ENCODE results near the gene COMMD4.

COMMD4 gene

GRCh38 chr15:75357976-75358673, 22.3 kb downstream of the COMMD4 start:
- DNase-seq: no peak

GRCh38 chr15:75358771-75359536, 23.1 kb downstream of the COMMD4 start:
- no peak for DNase-seq

- no peak for DNase-seq
Observed at GRCh38 chr15:75359537-75360250, 23.8 kb downstream of the COMMD4 start.

DNA sequence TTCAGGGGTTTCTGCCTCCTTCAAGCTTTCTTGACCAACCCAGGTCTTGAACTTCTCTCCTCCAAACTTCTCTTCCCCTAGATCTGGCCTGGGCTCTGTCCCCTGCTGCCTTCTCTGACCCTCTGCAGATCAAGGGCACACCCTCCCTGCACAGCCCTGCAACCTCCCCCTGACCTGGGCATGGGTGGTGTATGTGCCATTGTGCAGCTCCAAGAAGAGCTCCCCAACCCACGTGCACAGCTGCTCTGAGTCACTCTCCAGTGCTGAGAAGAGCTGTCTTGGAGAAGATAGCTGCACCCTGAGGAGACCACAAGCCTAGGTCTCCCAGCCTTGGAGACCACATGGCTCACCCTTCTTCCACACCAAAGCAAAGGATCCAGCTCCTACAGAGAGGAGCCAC, 24.5 kb downstream of the COMMD4 start:
- no peak for DNase-seq

GRCh38 chr15:75360856-75361255, 25.0 kb downstream of the COMMD4 start:
- no peak for DNase-seq

DNA sequence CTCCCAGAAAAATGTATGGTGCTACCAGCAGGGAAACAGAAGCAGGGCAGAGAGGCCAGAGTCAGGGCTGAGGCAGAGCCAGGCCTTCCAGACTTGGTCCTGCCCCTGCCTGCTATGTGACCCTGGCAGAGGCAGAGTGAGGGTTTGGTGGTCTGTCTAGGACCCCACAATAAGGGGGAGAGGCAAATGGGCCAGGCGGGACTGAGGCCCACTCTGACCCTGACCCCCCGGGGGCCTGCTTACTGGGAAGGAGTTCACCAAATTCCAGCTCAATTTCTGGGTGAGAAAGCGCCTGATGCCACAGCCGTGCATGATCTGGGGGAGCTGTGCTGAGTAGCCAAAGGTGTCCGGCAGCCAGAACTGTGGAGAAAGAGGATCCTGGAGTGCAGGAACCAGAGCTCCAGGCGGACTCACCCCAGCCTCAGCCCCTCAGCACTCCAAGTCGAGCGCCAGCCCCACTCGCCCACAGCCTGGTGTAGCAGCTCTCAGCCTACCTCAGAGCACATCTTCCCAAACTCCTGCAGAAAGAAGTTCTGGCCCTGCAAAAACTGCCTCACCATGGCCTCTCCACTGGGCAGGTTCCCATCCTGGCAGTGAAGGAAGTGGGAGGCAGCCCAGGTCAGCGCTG, 25.6 kb downstream of the COMMD4 start:
- DNase-seq: no peak

GRCh38 chr15:75361989-75362641, 26.3 kb downstream of the COMMD4 start:
- DNase-seq: no peak

DNA sequence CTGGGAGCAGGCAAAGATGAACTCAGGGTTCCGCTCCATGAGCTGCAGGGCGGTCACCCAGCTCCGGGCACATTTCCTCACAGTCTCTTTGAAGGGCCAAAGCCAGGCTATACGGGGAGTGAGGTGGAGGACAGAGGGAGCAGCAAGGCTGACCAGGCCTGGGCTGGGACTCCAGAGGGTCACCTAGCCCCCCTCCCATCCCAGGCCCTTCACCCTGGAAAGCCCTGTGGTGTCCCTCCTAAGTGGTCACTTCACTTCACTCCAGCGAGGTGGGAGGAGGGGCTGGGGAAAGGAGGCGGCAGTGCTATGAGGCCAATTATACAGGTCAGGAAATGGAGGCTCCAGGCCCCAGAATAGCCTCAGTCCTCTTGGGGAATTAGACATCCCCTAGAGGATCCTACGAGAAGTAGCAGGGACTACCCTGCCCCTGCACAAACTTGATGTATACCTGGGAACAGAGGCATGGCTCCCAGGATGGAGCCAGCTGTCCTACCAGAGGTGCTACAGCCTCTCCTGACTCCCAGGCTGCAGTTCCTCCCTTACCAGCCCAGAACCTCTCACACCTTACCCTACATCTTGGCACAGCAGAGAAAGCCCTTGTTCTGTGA, 26.9 kb downstream of the COMMD4 start:
- no peak for DNase-seq

DNA sequence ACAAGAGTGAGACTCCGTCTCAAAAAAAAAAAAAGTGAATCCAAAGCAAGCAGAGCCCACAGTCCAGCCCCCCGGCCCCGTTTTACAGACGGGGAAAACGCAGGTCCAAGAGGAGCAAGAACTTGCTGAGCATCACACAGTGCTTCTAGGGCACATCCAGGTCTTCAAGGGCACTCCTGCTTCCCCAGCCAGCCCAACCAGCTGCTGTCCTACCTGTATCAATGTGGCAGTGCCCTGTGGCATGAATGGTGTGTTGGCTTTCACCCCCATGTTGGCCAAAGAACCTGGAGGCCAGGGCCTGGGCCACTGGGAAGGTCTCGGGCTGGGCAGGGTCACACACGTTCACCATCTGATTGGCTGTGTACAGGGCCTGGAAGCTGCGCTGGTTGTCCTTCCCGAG, 27.9 kb downstream of the COMMD4 start:
- DNase-seq: no peak

- no peak for DNase-seq
Observed at GRCh38 chr15:75364881-75365280, 29.0 kb downstream of the COMMD4 start.

DNA sequence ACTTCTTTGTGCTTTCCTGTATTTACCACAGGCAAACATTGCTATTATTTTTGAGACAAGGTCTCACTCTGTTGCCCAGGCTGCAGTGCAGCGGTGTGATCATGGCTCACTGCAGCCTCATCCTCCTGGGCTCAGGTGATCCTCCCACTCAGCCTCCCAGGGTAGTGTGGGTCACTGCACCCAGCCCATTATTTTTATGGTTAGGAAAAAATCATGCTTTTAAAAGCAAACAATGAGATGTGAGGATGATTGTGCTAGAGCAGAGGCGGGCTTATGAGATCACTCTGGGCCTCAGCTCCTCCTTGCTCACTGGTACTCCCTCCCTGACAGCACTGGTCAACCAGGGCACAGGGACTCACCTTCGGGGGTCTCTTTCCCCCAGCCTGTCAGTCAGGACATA, 30.3 kb downstream of the COMMD4 start:
- DNase-seq: no peak

DNA sequence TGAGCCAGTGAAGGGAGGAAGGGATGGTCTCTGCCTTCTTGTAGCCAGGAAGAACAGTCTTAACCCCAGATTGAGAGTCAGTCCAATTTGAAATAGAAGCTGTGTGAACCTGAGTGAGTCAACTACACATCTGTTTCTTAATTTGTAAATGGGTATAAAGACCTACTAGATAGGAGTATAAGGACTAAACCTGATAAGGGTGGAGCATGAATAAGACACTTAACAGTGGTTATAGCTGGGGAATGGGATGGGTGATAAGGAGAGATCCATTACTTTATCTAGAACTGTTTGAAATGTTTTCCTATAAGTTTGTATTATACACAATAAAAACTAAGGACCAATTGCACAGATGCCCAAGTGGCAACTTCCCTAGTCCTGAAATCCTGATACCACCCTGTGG, 31.1 kb downstream of the COMMD4 start:
- DNase-seq: no peak

GRCh38 chr15:75367406-75367912, 31.6 kb downstream of the COMMD4 start:
- DNase-seq: no peak

DNA sequence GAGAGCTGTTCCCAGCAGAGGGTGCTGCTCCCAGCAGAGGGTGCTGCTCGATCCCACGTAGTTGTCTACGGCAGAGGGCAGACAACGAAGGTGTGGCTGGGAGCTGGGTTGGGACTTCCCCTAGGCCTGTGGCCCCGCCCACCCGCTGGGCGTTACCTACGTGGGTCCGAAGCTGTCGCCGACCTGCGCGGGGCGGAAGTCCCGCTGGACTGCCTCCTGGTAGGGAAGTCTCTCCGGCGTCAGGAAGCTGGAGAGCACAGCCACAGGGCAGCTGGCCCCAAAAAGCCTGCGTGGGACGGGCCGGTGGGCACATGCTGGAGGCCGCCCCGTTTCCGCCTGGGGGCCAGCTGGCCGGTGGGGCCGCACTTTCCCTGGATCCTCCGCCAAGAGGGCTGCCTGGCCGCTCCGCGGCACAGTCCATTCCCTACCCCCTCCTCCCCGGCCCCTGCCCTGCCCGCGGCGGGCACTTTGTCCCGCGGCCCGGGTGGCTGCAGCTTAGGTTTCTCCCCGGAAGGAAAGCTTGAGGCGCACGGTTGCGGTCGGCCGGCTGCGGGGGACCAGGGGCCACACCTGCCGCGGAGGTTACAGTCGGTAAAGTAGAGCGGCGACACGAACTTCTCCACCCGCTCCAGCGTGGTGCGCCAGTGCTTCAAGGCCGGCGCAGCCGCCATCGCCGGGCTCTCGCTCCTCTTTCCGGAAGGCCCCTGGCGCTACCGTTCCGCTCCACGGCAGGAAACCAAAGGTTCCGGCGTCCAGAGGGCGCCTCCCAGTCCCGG, 32.2 kb downstream of the COMMD4 start, which contains the start of gene MAN2C1:
MAN2C1 (minus strand) TSS at position 695 of the 776 bp plus-strand sequence; CDS start at position 671, 24 bp downstream.
- DNase-seq: peak; percentile 96

- DNase-seq: peak; percentile 28
Observed at GRCh38 chr15:75368689-75369239, 32.9 kb downstream of the COMMD4 start.

DNA sequence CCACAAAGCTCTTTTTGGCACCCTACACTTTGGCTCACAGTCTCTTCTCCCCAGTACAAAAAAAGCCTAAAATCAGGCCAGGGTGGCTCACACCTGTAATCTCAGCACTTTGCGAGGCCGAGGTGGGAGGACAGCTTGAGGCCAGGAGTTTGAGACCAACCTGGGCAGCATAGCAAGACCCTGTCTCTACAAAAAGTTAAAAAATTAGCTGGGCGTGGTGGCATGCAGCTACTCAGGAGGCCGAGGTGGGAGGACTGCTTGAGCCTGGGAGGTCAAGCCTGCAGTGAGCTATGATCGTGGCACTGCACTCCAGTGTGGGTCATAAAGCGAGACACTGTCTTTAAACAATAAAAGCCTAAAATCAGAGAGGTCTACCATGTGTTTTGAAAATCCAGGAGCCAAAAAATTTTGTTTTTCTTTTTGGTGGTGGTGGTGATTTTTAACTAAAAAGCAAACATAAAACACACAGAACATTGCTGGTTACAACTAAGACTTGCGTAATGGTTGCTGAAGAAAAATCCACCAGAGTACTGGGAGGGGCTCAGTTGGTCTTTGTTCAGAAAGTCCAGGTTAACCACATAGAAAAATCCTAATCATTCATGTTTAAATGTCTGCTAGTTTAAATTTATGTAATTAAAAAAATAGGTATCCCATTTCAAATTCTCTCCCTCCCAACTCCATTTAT, 34.2 kb downstream of the COMMD4 start:
- no peak for DNase-seq

DNA sequence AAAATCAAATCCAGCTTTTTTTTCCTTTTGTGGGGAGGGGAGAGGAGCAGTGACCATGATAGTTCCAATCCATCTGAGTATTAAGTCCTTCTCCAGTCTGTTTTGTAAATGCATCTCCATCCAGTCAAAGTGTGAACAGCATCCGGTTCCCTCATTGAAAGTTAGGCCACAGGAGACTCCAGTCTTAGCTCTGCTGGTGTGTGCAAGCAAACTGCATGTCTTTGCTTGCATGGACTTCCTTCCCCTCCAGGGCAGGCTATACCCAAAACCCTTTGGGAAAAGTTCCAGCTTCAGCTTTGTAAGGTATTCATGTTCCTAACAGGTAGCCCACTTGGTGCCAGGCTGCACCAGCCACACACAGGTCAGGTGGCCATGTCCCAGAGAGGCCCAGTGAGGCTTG, 35.6 kb downstream of the COMMD4 start:
- DNase-seq: no peak

- DNase-seq: no peak
Observed at GRCh38 chr15:75371901-75372688, 36.2 kb downstream of the COMMD4 start.

DNA sequence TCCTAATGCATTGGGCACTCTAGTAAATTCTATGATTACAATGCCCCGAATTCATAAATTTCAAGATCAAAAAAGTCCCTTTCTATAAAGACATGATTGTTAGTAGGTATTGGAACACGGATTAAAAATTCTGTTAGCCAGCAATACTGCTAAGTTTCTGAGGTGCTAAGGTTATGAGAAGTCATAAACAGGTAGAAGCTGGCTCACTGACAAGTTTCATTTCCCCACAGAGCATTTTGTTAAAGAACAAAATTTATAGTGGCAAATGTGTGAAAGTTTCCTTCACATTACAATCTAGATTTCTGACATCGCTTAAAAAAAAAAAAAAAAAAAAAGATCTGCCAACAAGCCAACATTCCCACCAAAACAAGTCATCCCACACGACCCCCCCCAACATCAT, 44.9 kb downstream of the COMMD4 start:
- DNase-seq: no peak

All from CD4-positive, alpha-beta T cell treated with Interleukin-6 for 4 hours (primary cell).